Measurements from ENCODE around the gene EXOC1.
A peak's percentile ranks its signal among the peaks of the same experiment; 100 is the strongest.
"Not testable (repeated sequence)": the region's sequence is repeated elsewhere in the genome, so short reads cannot be mapped to it uniquely, and the experiment has no call there.

The EXOC1 gene

GRCh38 chr4:55830716-55831115 is 22.7 kb upstream of the EXOC1 start:
- Mint-ChIP-seq H3K4me3 (no peak overlapping the region), H3K27me3 (ENCODE audit: low read depth) (peaks cover 3% of the 10 kb centered on the region), H3K4me1 (no peaks in the 10 kb centered on the region), H3K27ac (no peak overlapping the region), H3K36me3 (ENCODE audit: low read depth) (no peaks in the 10 kb centered on the region), H3K9me3 (peaks cover 3% of the 10 kb centered on the region)
- no peak for TF ChIP-seq CTCF (IDR thresholded peaks at IDR 0.05; ENCODE audit: unreplicated experiment in 3 of 3)

GRCh38 chr4:55834086-55834795 is 19.2 kb upstream of the EXOC1 start:
- Mint-ChIP-seq H3K36me3 (ENCODE audit: low read depth) (no peaks in the 10 kb centered on the region), H3K4me1 (no peaks in the 10 kb centered on the region), H3K27me3 (ENCODE audit: low read depth) (peaks cover 3% of the 10 kb centered on the region), H3K9me3 (peaks cover 5% of the 10 kb centered on the region), H3K4me3 (no peak overlapping the region), H3K27ac (no peak overlapping the region)
- no peak for TF ChIP-seq CTCF (IDR thresholded peaks at IDR 0.05; ENCODE audit: unreplicated experiment in 3 of 3)

- Mint-ChIP-seq H3K4me1 (no peaks in the 10 kb centered on the region), H3K36me3 (ENCODE audit: low read depth) (no peaks in the 10 kb centered on the region), H3K27ac (no peak overlapping the region), H3K27me3 (ENCODE audit: low read depth) (peaks cover 3% of the 10 kb centered on the region), H3K4me3 (no peak overlapping the region), H3K9me3 (peaks cover 9% of the 10 kb centered on the region)
- TF ChIP-seq CTCF (IDR thresholded peaks at IDR 0.05; ENCODE audit: unreplicated experiment in 3 of 3): no peak
Measured at GRCh38 chr4:55837903-55838302, 15.5 kb upstream of the EXOC1 start.

GRCh38 chr4:55838356-55838755 is 15.1 kb upstream of the EXOC1 start:
- Mint-ChIP-seq H3K27me3 (ENCODE audit: low read depth) (peaks cover 3% of the 10 kb centered on the region), H3K4me3 (no peak overlapping the region), H3K4me1 (no peaks in the 10 kb centered on the region), H3K9me3 (peaks cover 9% of the 10 kb centered on the region), H3K27ac (no peak overlapping the region), H3K36me3 (ENCODE audit: low read depth) (no peaks in the 10 kb centered on the region)
- no peak for TF ChIP-seq CTCF (IDR thresholded peaks at IDR 0.05; ENCODE audit: unreplicated experiment in 3 of 3)

GRCh38 chr4:55838952-55839351 is 14.5 kb upstream of the EXOC1 start:
- Mint-ChIP-seq H3K27me3 (ENCODE audit: low read depth) (peaks cover 3% of the 10 kb centered on the region), H3K36me3 (ENCODE audit: low read depth) (no peaks in the 10 kb centered on the region), H3K4me1 (no peaks in the 10 kb centered on the region), H3K9me3 (peaks cover 9% of the 10 kb centered on the region), H3K27ac (no peak overlapping the region), H3K4me3 (no peak overlapping the region)
- TF ChIP-seq CTCF (IDR thresholded peaks at IDR 0.05; ENCODE audit: unreplicated experiment in 3 of 3): no peak

- Mint-ChIP-seq H3K4me3 (no peak overlapping the region), H3K4me1 (no peaks in the 10 kb centered on the region), H3K27me3 (ENCODE audit: low read depth) (no peaks in the 10 kb centered on the region), H3K9me3 (peaks cover 6% of the 10 kb centered on the region), H3K36me3 (ENCODE audit: low read depth) (no peaks in the 10 kb centered on the region), H3K27ac (no peak overlapping the region)
- no peak for TF ChIP-seq CTCF (IDR thresholded peaks at IDR 0.05; ENCODE audit: unreplicated experiment in 3 of 3)
Measured at GRCh38 chr4:55840956-55841355, 12.5 kb upstream of the EXOC1 start.

GRCh38 chr4:55841373-55842239 is 11.8 kb upstream of the EXOC1 start:
- not testable (repeated sequence) for H3K9me3 Mint-ChIP-seq; H3K27me3 Mint-ChIP-seq (ENCODE audit: low read depth); H3K36me3 Mint-ChIP-seq (ENCODE audit: low read depth)

GRCh38 chr4:55842312-55842711 is 11.1 kb upstream of the EXOC1 start:
- not testable (repeated sequence) for H3K4me1 Mint-ChIP-seq; H3K4me3 Mint-ChIP-seq; H3K9me3 Mint-ChIP-seq; H3K27ac Mint-ChIP-seq; H3K36me3 Mint-ChIP-seq (ENCODE audit: low read depth); H3K27me3 Mint-ChIP-seq (ENCODE audit: low read depth)

More at GRCh38 chr4:55841373-55842239, 11.8 kb upstream of the EXOC1 start:
- H3K4me3 Mint-ChIP-seq: peak overlapping the region in 1 of 3 experiments; percentile 21
- H3K27ac Mint-ChIP-seq, H3K4me1 Mint-ChIP-seq: not testable (repeated sequence)
